H1 (cell line): ENCODE results near the gene CHD8. TPM values are rescaled to one million over a fixed set of nuclear protein-coding genes. Genes with fewer than 3 reads are reported as not detected.

Experiments
- CTCF ChIA-PET: fragments of 300-600 bp; sonication (Branson Sonifier 250); formaldehyde crosslinking; loops from one replicate; lab custom pipeline; 2021; ENCODE audit not compliant: partially characterized antibody; lab: Charles Lee
- POLR2A ChIA-PET: fragments of 300-600 bp; sonication (Branson Sonifier 250); formaldehyde crosslinking; loops from one replicate; lab custom pipeline; 2021; ENCODE audit warnings: inconsistent platforms; ENCODE audit not compliant: partially characterized antibody; lab: Charles Lee
- DNase-seq, 2 experiments: peaks; one replicate each; pipeline versions ENCODE4 v3.0.0 to v3.0.0-alpha.2; 2010 to 2022; ENCODE audit warnings: low spot score in 2 of 2, low read depth in 1 of 2, mixed read lengths in 1 of 2
- FAIRE-seq: peaks from 2 replicates; lab custom pipeline; 2011; peaks lifted over from hg19 to GRCh38; lab: Jason Lieb, UNC
- H2AFZ ChIP-seq: 2 replicates; pipeline ENCODE4 v1.8.1; 2012; ENCODE audit warnings: low read length, inconsistent platforms
- H2AK5ac ChIP-seq: 2 replicates; pipeline ENCODE4 v1.6.1; 2013; ENCODE audit warnings: low read depth, low read length
- H2BK120ac ChIP-seq: replicated peaks from 2 replicates; pipeline ENCODE3; 2013; ENCODE audit warnings: low read depth, low read length, inconsistent platforms
- H2BK12ac ChIP-seq: 2 replicates; pipeline ENCODE4 v1.6.1; 2013; ENCODE audit warnings: low read depth, low read length
- H2BK15ac ChIP-seq: 2 replicates; pipeline ENCODE4 v1.6.1; 2013; ENCODE audit warnings: low read length
- H2BK20ac ChIP-seq: 2 replicates; pipeline ENCODE4 v1.6.1; 2013; ENCODE audit warnings: low read length
- H2BK5ac ChIP-seq: 2 replicates; pipeline ENCODE4 v1.6.1; 2013; ENCODE audit warnings: low read depth, low read length
- H3K14ac ChIP-seq: 2 replicates; pipeline ENCODE4 v1.6.1; 2013; ENCODE audit warnings: inconsistent platforms; ENCODE audit not compliant: insufficient read length
- H3K18ac ChIP-seq: 2 replicates; pipeline ENCODE4 v1.6.1; 2013; ENCODE audit warnings: low read length; ENCODE audit errors: extremely low read depth
- H3K23ac ChIP-seq: 2 replicates; pipeline ENCODE4 v1.6.1; 2013; ENCODE audit warnings: inconsistent platforms; ENCODE audit not compliant: insufficient read length
- H3K23me2 ChIP-seq: 2 replicates; pipeline ENCODE4 v1.6.1; 2013; ENCODE audit warnings: low read depth, low read length
- H3K27ac ChIP-seq: 2 replicates; pipeline ENCODE4 v1.6.1; 2011; ENCODE audit warnings: low read depth, low read length, inconsistent platforms
- H3K27me3 ChIP-seq, 4 experiments: replicated peaks in 1 of 4; 1 replicate in 1 of 4; 2 replicates in 3 of 4; pipeline versions ENCODE4 v1.6.1 to v1.8.1; 2011 to 2013; ENCODE audit warnings: low read length in 3 of 4, mild to moderate bottlenecking in 3 of 4, inconsistent platforms in 2 of 4, mixed read lengths in 2 of 4, moderate library complexity in 1 of 4; ENCODE audit not compliant: control insufficient read depth in 3 of 4, insufficient read depth in 3 of 4; ENCODE audit errors: extremely low read depth in 1 of 4
- H3K36me3 ChIP-seq, 4 experiments: 2 replicates each; pipeline versions ENCODE4 v1.6.1 to v1.8.1; 2011 to 2013; ENCODE audit warnings: mild to moderate bottlenecking in 4 of 4, low read length in 3 of 4, moderate library complexity in 2 of 4, control low read depth in 1 of 4, inconsistent platforms in 1 of 4; ENCODE audit not compliant: insufficient read depth in 4 of 4, control insufficient read depth in 2 of 4
- H3K4ac ChIP-seq: replicated peaks from 2 replicates; pipeline ENCODE3; 2013; ENCODE audit warnings: low read length, low read depth, mixed read lengths, inconsistent platforms; ENCODE audit not compliant: insufficient read length
- H3K4me1 ChIP-seq, 4 experiments: replicated peaks in 1 of 4; 1 replicate in 1 of 4; 2 replicates in 3 of 4; pipeline versions ENCODE4 v1.6.1 to v1.8.1; 2011 to 2013; ENCODE audit warnings: low read length in 3 of 4, inconsistent platforms in 2 of 4, mixed read lengths in 1 of 4; ENCODE audit not compliant: insufficient read depth in 4 of 4, control insufficient read depth in 3 of 4
- H3K4me2 ChIP-seq, 2 experiments: 2 replicates each; pipeline versions ENCODE4 v1.6.1 to v1.8.1; 2011 to 2013; ENCODE audit warnings: low read depth in 2 of 2, low read length in 2 of 2, control low read depth in 1 of 2, inconsistent platforms in 1 of 2, mild to moderate bottlenecking in 1 of 2; ENCODE audit not compliant: insufficient read depth in 1 of 2
- H3K4me3 ChIP-seq, 4 experiments: fragments of 200-600, 300-600 bp in 1 of 4; sonication (generic), shearing (Covaris generic), sonication (Bioruptor Twin) in 1 of 4; 2 replicates each; pipeline versions ENCODE4 v1.5.1 to v1.8.1; 2011 to 2016; ENCODE audit warnings: low read length in 4 of 4, low read depth in 3 of 4, control low read depth in 2 of 4, inconsistent platforms in 2 of 4, mild to moderate bottlenecking in 2 of 4, mixed read lengths in 1 of 4, moderate library complexity in 1 of 4; ENCODE audit not compliant: insufficient read depth in 2 of 4; ENCODE audit errors: extremely low read depth in 1 of 4
- H3K56ac ChIP-seq: replicated peaks from 2 replicates; pipeline ENCODE3; 2013; ENCODE audit warnings: low read depth, mild to moderate bottlenecking, mixed read lengths, low read length, inconsistent platforms; ENCODE audit not compliant: insufficient read length
- H3K79me1 ChIP-seq: 2 replicates; pipeline ENCODE4 v1.6.1; 2013; ENCODE audit warnings: low read depth, low read length, control low read depth
- H3K79me2 ChIP-seq, 2 experiments: 2 replicates each; pipeline versions ENCODE4 v1.6.1 to v1.8.1; 2012 to 2013; ENCODE audit warnings: low read length in 2 of 2, mild to moderate bottlenecking in 2 of 2, inconsistent platforms in 1 of 2; ENCODE audit not compliant: insufficient read depth in 2 of 2, control insufficient read depth in 1 of 2
- H3K9ac ChIP-seq, 4 experiments: replicated peaks in 1 of 4; 1 replicate in 1 of 4; 2 replicates in 3 of 4; pipeline versions ENCODE4 v1.6.1 to v1.8.1; 2011 to 2013; ENCODE audit warnings: low read depth in 3 of 4, low read length in 3 of 4, control low read depth in 2 of 4, mild to moderate bottlenecking in 2 of 4, moderate library complexity in 2 of 4, inconsistent platforms in 1 of 4; ENCODE audit errors: extremely low read depth in 1 of 4
- H3K9me3 ChIP-seq, 2 experiments: 2 replicates each; pipeline versions ENCODE4 v1.6.1 to v1.8.1; 2012 to 2013; ENCODE audit warnings: mild to moderate bottlenecking in 2 of 2, moderate library complexity in 2 of 2, control low read depth in 1 of 2, inconsistent platforms in 1 of 2, low read depth in 1 of 2, low read length in 1 of 2, mixed read lengths in 1 of 2; ENCODE audit not compliant: insufficient read depth in 2 of 2
- H4K20me1 ChIP-seq, 2 experiments: replicated peaks in 1 of 2; 2 replicates each; pipeline versions ENCODE3 to v1.8.1; 2011 to 2013; ENCODE audit warnings: inconsistent platforms in 2 of 2, low read length in 2 of 2, mild to moderate bottlenecking in 1 of 2; ENCODE audit not compliant: insufficient read depth in 2 of 2, control insufficient read depth in 1 of 2
- H4K5ac ChIP-seq: 2 replicates; pipeline ENCODE4 v1.6.1; 2013; ENCODE audit warnings: low read length, low read depth, mixed read lengths, inconsistent platforms; ENCODE audit not compliant: insufficient read length
- H4K8ac ChIP-seq: 2 replicates; pipeline ENCODE4 v1.8.0; 2013; ENCODE audit warnings: mild to moderate bottlenecking, moderate library complexity, low read length, inconsistent platforms; ENCODE audit not compliant: insufficient read depth; ENCODE audit errors: extremely low read depth
- H4K91ac ChIP-seq: replicated peaks from 2 replicates; pipeline ENCODE3; 2013; ENCODE audit warnings: low read length, mixed read lengths, inconsistent platforms; ENCODE audit not compliant: insufficient read length
- CHD2 ChIP-seq: IDR thresholded peaks from 2 replicates; pipeline ENCODE4 v1.6.1; 2012; ENCODE audit warnings: low read length, improper control_type of control experiment
- EP300 ChIP-seq, 2 experiments: IDR thresholded peaks; 1 replicate in 1 of 2; 2 replicates in 1 of 2; pipeline ENCODE4 v1.6.1; 2011 to 2012; ENCODE audit warnings: low read depth in 2 of 2, low read length in 2 of 2, mild to moderate bottlenecking in 2 of 2, borderline replicate concordance in 1 of 2, inconsistent platforms in 1 of 2, moderate library complexity in 1 of 2
- GABPA ChIP-seq: IDR thresholded peaks from 2 replicates; pipeline ENCODE4 v1.6.1; 2011; ENCODE audit warnings: mild to moderate bottlenecking, low read length, moderate library complexity, borderline replicate concordance; ENCODE audit not compliant: insufficient read depth
- HDAC2 ChIP-seq, 2 experiments: fragments of 300-600 bp in 1 of 2; sonication (generic) in 1 of 2; IDR thresholded peaks; 2 replicates each; pipeline ENCODE4 v1.6.1; 2011 to 2012; ENCODE audit warnings: low read depth in 2 of 2, low read length in 2 of 2, mild to moderate bottlenecking in 2 of 2, moderate library complexity in 2 of 2, borderline replicate concordance in 1 of 2, inconsistent platforms in 1 of 2
- HDAC6 ChIP-seq: IDR thresholded peaks from one replicate; pipeline ENCODE4 v1.7.1; 2012; ENCODE audit warnings: low read depth, mild to moderate bottlenecking, inconsistent platforms, low read length, moderate library complexity
- KDM4A ChIP-seq: IDR thresholded peaks from one replicate; pipeline ENCODE4 v1.7.1; 2012; ENCODE audit warnings: low read depth, mild to moderate bottlenecking, moderate library complexity, low read length, inconsistent platforms; ENCODE audit not compliant: severe bottlenecking
- RNF2 ChIP-seq: fragments of 200-900, 300-1000 bp; sonication (generic); IDR thresholded peaks from 2 replicates; pipeline ENCODE4 v1.7.1; 2016; ENCODE audit warnings: borderline replicate concordance, low read depth, mild to moderate bottlenecking, antibody characterized with exemption, low read length; ENCODE audit not compliant: poor library complexity, severe bottlenecking; ENCODE audit errors: missing control alignments
- WGBS, 2 experiments: shearing (Covaris generic) in 1 of 2; methylation state at CpG; one replicate each; pipeline versions ENCODE4 v1.1.6 to v1.1.7; 2013 to 2015; ENCODE audit warnings: low lambda C conversion rate in 2 of 2, mixed read lengths in 2 of 2, inconsistent platforms in 1 of 2, low coverage in 1 of 2, missing lambda C conversion rate in 1 of 2; ENCODE audit not compliant: insufficient replicate concordance in 2 of 2, insufficient coverage in 1 of 2, insufficient read length in 1 of 2; ENCODE audit errors: extremely low coverage in 1 of 2, missing lambda C conversion rate in 1 of 2; 5-methylcytosine and 5-hydroxymethylcytosine counted together
- polyA plus RNA-seq, 7 experiments: library from polyadenylated mRNA; depleted of rRNA in 3 of 7; stranded (reverse) in 5 of 7; unstranded in 2 of 7; fragments of >200 nt in 5 of 7; fragments of 200-250 nt in 2 of 7; gene quantifications; 1 replicate in 5 of 7; 2 replicates in 1 of 7; 4 replicates in 1 of 7; pipeline versions ENCODE4 v1.2.1 to v1.2.3, GENCODE V29; 2011 to 2013; ENCODE audit warnings: missing spikeins in 2 of 7, mixed read lengths in 2 of 7
- total RNA-seq: library from RNA; stranded (reverse); fragmentation: NEBNext Ultra II Directional; extraction: Animal tissue kit (Norgen Biotek cat#: 25700); gene quantifications from 2 replicates; pipeline ENCODE4 v1.2.1, GENCODE V29; 2021

The CHD8 gene
- total and polyA plus RNA-seq, 2 of the 8 experiments (the other 6 are each of a cell fraction or from before 2014, with no cell fraction given), result 88.3 to 140 TPM

DNA sequence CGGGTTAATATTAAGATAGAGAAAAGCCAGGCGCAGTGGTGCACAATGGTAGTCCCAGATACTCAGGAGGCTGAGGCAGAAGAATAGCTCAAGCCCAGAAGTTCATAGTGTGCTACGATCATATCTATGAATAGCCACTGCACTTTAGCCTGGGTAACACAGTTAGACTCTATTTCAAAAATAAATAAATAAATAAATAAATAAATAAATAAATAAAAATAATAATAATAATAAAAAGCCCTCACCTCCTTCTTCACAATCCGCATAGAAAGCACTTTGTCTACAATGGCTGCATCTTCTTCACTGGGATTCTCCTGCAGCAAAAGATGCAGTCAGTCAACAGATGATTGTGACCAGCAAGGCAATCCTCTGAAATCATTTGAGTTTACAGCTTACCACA is 40.6 kb downstream of the CHD8 start:
- no peak overlapping the region for H3K27ac ChIP-seq
- TF ChIP-seq GABPA (no peak), HDAC6 (no peak), KDM4A (no peak), EP300 (IDR thresholded peaks at IDR 0.05; ENCODE audit: borderline replicate concordance in 1 of 2, low read depth in 2 of 2, low read length in 2 of 2) (no peak), CHD2 (no peak), HDAC2 (IDR thresholded peaks at IDR 0.05; ENCODE audit: borderline replicate concordance in 1 of 2, low read depth in 2 of 2, low read length in 2 of 2) (no peak), RNF2 (no peak)
- TF ChIP-seq, all 59 proteins: peak for 0
- ChIA-PET POLR2A (interaction anchor here (0.6 to 1.3 kb wide), 5 partner anchors 9 to 1763 kb away, joined by 3 to 4 read pairs (median 3); partner anchors contain the start of gene SUPT16H), CTCF (interaction anchor here (0.5 to 0.9 kb wide), 2 partner anchors 40 to 109 kb away, joined by 3 read pairs; no protein-coding TSS in a partner anchor)
- H2BK12ac ChIP-seq, result no peak overlapping the region
- DNase-seq (no peak), FAIRE-seq (no peak)
- H3K79me1 ChIP-seq, result no peaks in the 10 kb centered on the region; the same call in 1 of the 2 replicates
- peaks cover 0 to 6% of the 10 kb centered on the region in 2 experiments for H4K20me1 ChIP-seq
- H3K23ac ChIP-seq, result no peak overlapping the region
- H2AK5ac ChIP-seq, result no peak overlapping the region
- no peak overlapping the region for H2AFZ ChIP-seq
- H3K56ac ChIP-seq, result no peak overlapping the region
- H3K18ac ChIP-seq, result no peak overlapping the region
- H4K8ac ChIP-seq, result no peak overlapping the region
- H4K91ac ChIP-seq, result no peak overlapping the region
- H4K5ac ChIP-seq, result no peak overlapping the region
- peaks cover 31 to 72% (median 56%) of the 10 kb centered on the region in 4 experiments for H3K36me3 ChIP-seq
- WGBS, 2 experiments, result 96% methylated on average over 4 of the region's 4 CpGs; no CpG with 5 or more reads in 1 of the 2 experiments
- no peak overlapping the region for H2BK120ac ChIP-seq
- H3K9ac ChIP-seq, result no peak overlapping the region
- H3K23me2 ChIP-seq, result no peaks in the 10 kb centered on the region
- H3K27me3 ChIP-seq, result no peaks in the 10 kb centered on the region; a peak in 1 of 7 replicates
- H2BK20ac ChIP-seq, result no peak overlapping the region
- H3K9me3 ChIP-seq, result no peaks in the 10 kb centered on the region
- H3K14ac ChIP-seq, result no peak overlapping the region
- no peak overlapping the region for H3K4me2 ChIP-seq
- H3K4ac ChIP-seq, result no peak overlapping the region
- H3K79me2 ChIP-seq, result no peaks in the 10 kb centered on the region
- H3K4me1 ChIP-seq, result no peaks in the 10 kb centered on the region
- H2BK15ac ChIP-seq, result no peak overlapping the region
- no peak overlapping the region for H3K4me3 ChIP-seq
- H2BK5ac ChIP-seq, result no peak overlapping the region
